Mesodermal cell (in vitro differentiated cells): ENCODE results near the gene DLG2.

Experiments
- H3K27ac ChIP-seq: 2 replicates; pipeline ENCODE4 v1.7.0; 2013; ENCODE audit warnings: mild to moderate bottlenecking, low read depth, low read length, moderate library complexity; ENCODE audit not compliant: severe bottlenecking
- H3K36me3 ChIP-seq: 2 replicates; pipeline ENCODE4 v1.7.1; 2013; ENCODE audit warnings: mild to moderate bottlenecking, low read length, moderate library complexity; ENCODE audit not compliant: control insufficient read depth, insufficient read depth
- H3K4me1 ChIP-seq: one replicate; pipeline ENCODE4 v1.7.1; 2013; ENCODE audit warnings: mild to moderate bottlenecking, low read length; ENCODE audit not compliant: insufficient read depth, control insufficient read depth, poor library complexity, severe bottlenecking
- H3K4me3 ChIP-seq: 2 replicates; pipeline ENCODE4 v1.7.0; 2013; ENCODE audit warnings: low read length, control low read depth, mild to moderate bottlenecking; ENCODE audit not compliant: insufficient read depth, poor library complexity, severe bottlenecking; ENCODE audit errors: extremely low read depth
- H3K9me3 ChIP-seq: 2 replicates; pipeline ENCODE4 v1.7.1; 2013; ENCODE audit warnings: mild to moderate bottlenecking, low read length, moderate library complexity; ENCODE audit not compliant: control insufficient read depth
- WGBS, 2 experiments: methylation state at CpG; one replicate each; pipeline ENCODE4 v1.1.5; 2013; ENCODE audit warnings: missing lambda C conversion rate in 2 of 2; ENCODE audit not compliant: insufficient coverage in 2 of 2; 5-methylcytosine and 5-hydroxymethylcytosine counted together

DLG2 gene

GRCh38 chr11:83836883-83837654 is 1790.1 kb downstream of the DLG2 start:
- Histone ChIP-seq H3K4me3 (no peak overlapping the region), H3K36me3 (no peaks in the 10 kb centered on the region), H3K4me1 (no peaks in the 10 kb centered on the region), H3K27ac (no peak overlapping the region), H3K9me3 (no peaks in the 10 kb centered on the region)
- 50 to 81% methylated on average over 6 of the region's 10 CpGs for WGBS, 2 experiments

- Histone ChIP-seq H3K27ac (no peak overlapping the region), H3K4me3 (no peak overlapping the region), H3K4me1 (no peaks in the 10 kb centered on the region), H3K36me3 (no peaks in the 10 kb centered on the region), H3K9me3 (no peaks in the 10 kb centered on the region)
These were observed 1791.1 kb downstream of the DLG2 start for GRCh38 chr11:83836065-83836464.

GRCh38 chr11:83835423-83835822 is 1791.7 kb downstream of the DLG2 start:
- 86 to 100% methylated on average over 1 of the region's 1 CpG for WGBS, 2 experiments
- Histone ChIP-seq H3K9me3 (no peaks in the 10 kb centered on the region), H3K4me1 (no peaks in the 10 kb centered on the region), H3K27ac (no peak overlapping the region), H3K36me3 (no peaks in the 10 kb centered on the region), H3K4me3 (no peak overlapping the region)

GRCh38 chr11:83831929-83832328 is 1795.2 kb downstream of the DLG2 start:
- no peak overlapping the region for H3K4me3 ChIP-seq
- H3K4me1 ChIP-seq, result peaks cover 8% of the 10 kb centered on the region
- no peaks in the 10 kb centered on the region for H3K9me3 ChIP-seq
- no peak overlapping the region for H3K27ac ChIP-seq
- no peaks in the 10 kb centered on the region for H3K36me3 ChIP-seq

- no peaks in the 10 kb centered on the region for H3K9me3 ChIP-seq
- H3K27ac ChIP-seq, result no peak overlapping the region
- peaks cover 13% of the 10 kb centered on the region for H3K4me1 ChIP-seq
- WGBS, 2 experiments, result no CpG with 5 or more reads among the region's 5 CpGs
- no peaks in the 10 kb centered on the region for H3K36me3 ChIP-seq
- H3K4me3 ChIP-seq, result no peak overlapping the region
These were observed 1799.1 kb downstream of the DLG2 start for GRCh38 chr11:83827940-83828554.

- no CpG with 5 or more reads among the region's 3 CpGs for WGBS, 2 experiments
- Histone ChIP-seq H3K4me1 (peaks cover 13% of the 10 kb centered on the region), H3K27ac (no peak overlapping the region), H3K9me3 (no peaks in the 10 kb centered on the region), H3K4me3 (no peak overlapping the region), H3K36me3 (no peaks in the 10 kb centered on the region)
These were observed 1799.6 kb downstream of the DLG2 start for GRCh38 chr11:83827520-83827919.

- H3K4me3 ChIP-seq, result no peak overlapping the region
- H3K4me1 ChIP-seq, result peaks cover 13% of the 10 kb centered on the region
- H3K27ac ChIP-seq, result no peak overlapping the region
- H3K36me3 ChIP-seq, result no peaks in the 10 kb centered on the region
- no peaks in the 10 kb centered on the region for H3K9me3 ChIP-seq
These were observed 1801.1 kb downstream of the DLG2 start for GRCh38 chr11:83826078-83826477.

GRCh38 chr11:83823461-83824025 is 1803.6 kb downstream of the DLG2 start:
- Histone ChIP-seq H3K27ac (no peak overlapping the region), H3K9me3 (no peaks in the 10 kb centered on the region), H3K4me3 (no peak overlapping the region), H3K36me3 (no peaks in the 10 kb centered on the region), H3K4me1 (peaks cover 18% of the 10 kb centered on the region)
- WGBS, 2 experiments, result 70 to 86% methylated on average over 1 to 7 of the region's 7 CpGs

- no peaks in the 10 kb centered on the region for H3K36me3 ChIP-seq
- H3K27ac ChIP-seq, result no peak overlapping the region
- WGBS, 2 experiments, result no CpG with 5 or more reads among the region's 2 CpGs
- no peak overlapping the region for H3K4me3 ChIP-seq
- no peaks in the 10 kb centered on the region for H3K9me3 ChIP-seq
- peaks cover 38% of the 10 kb centered on the region for H3K4me1 ChIP-seq
These were observed 1807.1 kb downstream of the DLG2 start for GRCh38 chr11:83819931-83820549.

- no CpG with 5 or more reads among the region's 2 CpGs for WGBS, 2 experiments
- Histone ChIP-seq H3K4me3 (no peak overlapping the region), H3K9me3 (no peaks in the 10 kb centered on the region), H3K4me1 (peaks cover 35% of the 10 kb centered on the region), H3K36me3 (no peaks in the 10 kb centered on the region), H3K27ac (no peak overlapping the region)
These were observed 1808.8 kb downstream of the DLG2 start for GRCh38 chr11:83818349-83818748.
